ENCODE results near the gene FAM53A. TPM values are rescaled to one million over a fixed set of nuclear protein-coding genes. Genes with fewer than 3 reads are reported as not detected.

FAM53A gene
- total and polyA plus RNA-seq, 2 of the 13 experiments (the other 11 are each of a cell fraction or from before 2014, with no cell fraction given) = 0.48 to 1.1 TPM

DNA sequence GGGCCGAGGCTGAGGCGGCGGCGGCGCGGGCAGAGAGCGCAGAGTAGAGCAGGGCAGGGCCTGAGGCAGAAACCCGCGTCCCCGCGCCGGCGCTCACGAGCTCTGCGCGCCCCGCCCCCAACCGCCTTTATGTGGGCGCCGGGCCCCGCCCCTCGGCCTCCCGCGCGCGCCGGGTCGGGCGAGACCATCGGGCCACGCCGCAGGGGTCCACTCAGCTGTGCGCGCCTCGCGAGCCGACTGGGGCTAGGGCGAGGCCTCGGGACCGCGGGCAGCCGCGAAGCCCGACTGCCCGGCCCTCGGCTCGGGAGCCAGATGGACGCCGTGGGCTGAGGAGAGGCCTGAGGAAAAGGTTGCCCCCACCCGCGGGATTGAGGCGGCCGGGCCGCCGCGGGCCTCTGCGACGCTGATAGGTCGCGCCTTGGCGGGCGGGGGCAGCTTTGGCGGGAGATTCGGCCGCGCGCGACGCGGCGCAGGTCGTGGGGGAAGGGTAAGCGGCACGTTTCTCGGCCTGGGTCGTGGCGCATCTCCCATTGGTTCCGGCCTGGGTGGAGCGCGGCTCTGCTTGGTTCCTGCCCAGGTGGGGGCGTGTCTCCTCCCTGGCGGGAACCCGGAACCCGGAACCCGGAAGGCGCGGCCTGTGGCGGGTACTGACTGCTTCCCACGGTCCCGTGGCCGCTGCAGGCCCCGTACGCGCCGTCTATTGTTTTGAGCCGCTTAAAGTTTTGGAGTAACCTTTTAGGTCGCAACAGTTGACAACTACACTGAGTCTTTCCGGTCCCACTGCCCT, 28.3 kb upstream of the FAM53A start, which contains the start of gene SLBP (continued):
- TF ChIP-seq ZNF652 (CRISPR knock-in tag; IDR thresholded peaks at IDR 0.05; ENCODE audit: borderline replicate concordance, low read depth) (no peak), HDAC2 (CRISPR knock-in tag; IDR thresholded peaks at IDR 0.05) (peak; percentile 78), GATA4 (IDR thresholded peaks at IDR 0.05; ENCODE audit: borderline replicate concordance, low read depth) (0 out of 2 replicates have a peak, but pooled peaks have one; percentile 23), MATR3 (CRISPR knock-in tag; IDR thresholded peaks at IDR 0.05) (no peak), SOX6 (IDR thresholded peaks at IDR 0.05) (no peak), SOX6 (CRISPR knock-in tag; IDR thresholded peaks at IDR 0.05) (peak; percentile 64), SOX13 (IDR thresholded peaks at IDR 0.05) (no peak), SOX13 (CRISPR knock-in tag; conservative IDR thresholded peaks at IDR 0.05 in 1 of 2, IDR thresholded peaks at IDR 0.05 in 1 of 2) (peak in 1 of 2 experiments; percentile 56; a peak in 2 of 4 replicates), ERF (CRISPR knock-in tag; IDR thresholded peaks at IDR 0.05) (peak; percentile 99), ZNF674 (CRISPR knock-in tag; IDR thresholded peaks at IDR 0.05; ENCODE audit: low read depth) (peak; percentile 77; the same call in 1 of the 2 replicates), EEA1 (CRISPR knock-in tag; IDR thresholded peaks at IDR 0.05; ENCODE audit: borderline replicate concordance) (peak; percentile 95; the same call in 1 of the 2 replicates), ZNF232 (CRISPR knock-in tag; IDR thresholded peaks at IDR 0.05; ENCODE audit: borderline replicate concordance) (peak; percentile 99), ZNF101 (CRISPR knock-in tag; IDR thresholded peaks at IDR 0.05; ENCODE audit: borderline replicate concordance, low read depth) (peak; percentile 95; the same call in 1 of the 2 replicates), JUNB (CRISPR knock-in tag; IDR thresholded peaks at IDR 0.05; ENCODE audit: borderline replicate concordance) (peak; percentile 81; the same call in 1 of the 2 replicates)
- TF ChIP-seq, protein P1, sequence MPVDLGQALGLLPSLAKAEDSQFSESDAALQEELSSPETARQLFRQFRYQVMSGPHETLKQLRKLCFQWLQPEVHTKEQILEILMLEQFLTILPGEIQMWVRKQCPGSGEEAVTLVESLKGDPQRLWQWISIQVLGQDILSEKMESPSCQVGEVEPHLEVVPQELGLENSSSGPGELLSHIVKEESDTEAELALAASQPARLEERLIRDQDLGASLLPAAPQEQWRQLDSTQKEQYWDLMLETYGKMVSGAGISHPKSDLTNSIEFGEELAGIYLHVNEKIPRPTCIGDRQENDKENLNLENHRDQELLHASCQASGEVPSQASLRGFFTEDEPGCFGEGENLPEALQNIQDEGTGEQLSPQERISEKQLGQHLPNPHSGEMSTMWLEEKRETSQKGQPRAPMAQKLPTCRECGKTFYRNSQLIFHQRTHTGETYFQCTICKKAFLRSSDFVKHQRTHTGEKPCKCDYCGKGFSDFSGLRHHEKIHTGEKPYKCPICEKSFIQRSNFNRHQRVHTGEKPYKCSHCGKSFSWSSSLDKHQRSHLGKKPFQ (CRISPR knock-in tag; IDR thresholded peaks at IDR 0.05; ENCODE audit: insufficient replicate concordance) = peak; percentile 95
- TF ChIP-seq, protein P2, sequence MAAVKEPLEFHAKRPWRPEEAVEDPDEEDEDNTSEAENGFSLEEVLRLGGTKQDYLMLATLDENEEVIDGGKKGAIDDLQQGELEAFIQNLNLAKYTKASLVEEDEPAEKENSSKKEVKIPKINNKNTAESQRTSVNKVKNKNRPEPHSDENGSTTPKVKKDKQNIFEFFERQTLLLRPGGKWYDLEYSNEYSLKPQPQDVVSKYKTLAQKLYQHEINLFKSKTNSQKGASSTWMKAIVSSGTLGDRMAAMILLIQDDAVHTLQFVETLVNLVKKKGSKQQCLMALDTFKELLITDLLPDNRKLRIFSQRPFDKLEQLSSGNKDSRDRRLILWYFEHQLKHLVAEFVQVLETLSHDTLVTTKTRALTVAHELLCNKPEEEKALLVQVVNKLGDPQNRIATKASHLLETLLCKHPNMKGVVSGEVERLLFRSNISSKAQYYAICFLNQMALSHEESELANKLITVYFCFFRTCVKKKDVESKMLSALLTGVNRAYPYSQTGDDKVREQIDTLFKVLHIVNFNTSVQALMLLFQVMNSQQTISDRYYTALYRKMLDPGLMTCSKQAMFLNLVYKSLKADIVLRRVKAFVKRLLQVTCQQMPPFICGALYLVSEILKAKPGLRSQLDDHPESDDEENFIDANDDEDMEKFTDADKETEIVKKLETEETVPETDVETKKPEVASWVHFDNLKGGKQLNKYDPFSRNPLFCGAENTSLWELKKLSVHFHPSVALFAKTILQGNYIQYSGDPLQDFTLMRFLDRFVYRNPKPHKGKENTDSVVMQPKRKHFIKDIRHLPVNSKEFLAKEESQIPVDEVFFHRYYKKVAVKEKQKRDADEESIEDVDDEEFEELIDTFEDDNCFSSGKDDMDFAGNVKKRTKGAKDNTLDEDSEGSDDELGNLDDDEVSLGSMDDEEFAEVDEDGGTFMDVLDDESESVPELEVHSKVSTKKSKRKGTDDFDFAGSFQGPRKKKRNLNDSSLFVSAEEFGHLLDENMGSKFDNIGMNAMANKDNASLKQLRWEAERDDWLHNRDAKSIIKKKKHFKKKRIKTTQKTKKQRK (IDR thresholded peaks at IDR 0.05; ENCODE audit: low read length) = no peak
- TF ChIP-seq, protein P3, sequence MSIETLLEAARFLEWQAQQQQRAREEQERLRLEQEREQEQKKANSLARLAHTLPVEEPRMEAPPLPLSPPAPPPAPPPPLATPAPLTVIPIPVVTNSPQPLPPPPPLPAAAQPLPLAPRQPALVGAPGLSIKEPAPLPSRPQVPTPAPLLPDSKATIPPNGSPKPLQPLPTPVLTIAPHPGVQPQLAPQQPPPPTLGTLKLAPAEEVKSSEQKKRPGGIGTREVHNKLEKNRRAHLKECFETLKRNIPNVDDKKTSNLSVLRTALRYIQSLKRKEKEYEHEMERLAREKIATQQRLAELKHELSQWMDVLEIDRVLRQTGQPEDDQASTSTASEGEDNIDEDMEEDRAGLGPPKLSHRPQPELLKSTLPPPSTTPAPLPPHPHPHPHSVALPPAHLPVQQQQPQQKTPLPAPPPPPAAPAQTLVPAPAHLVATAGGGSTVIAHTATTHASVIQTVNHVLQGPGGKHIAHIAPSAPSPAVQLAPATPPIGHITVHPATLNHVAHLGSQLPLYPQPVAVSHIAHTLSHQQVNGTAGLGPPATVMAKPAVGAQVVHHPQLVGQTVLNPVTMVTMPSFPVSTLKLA (IDR thresholded peaks at IDR 0.05) = peak; percentile 80
- TF ChIP-seq, protein P4, sequence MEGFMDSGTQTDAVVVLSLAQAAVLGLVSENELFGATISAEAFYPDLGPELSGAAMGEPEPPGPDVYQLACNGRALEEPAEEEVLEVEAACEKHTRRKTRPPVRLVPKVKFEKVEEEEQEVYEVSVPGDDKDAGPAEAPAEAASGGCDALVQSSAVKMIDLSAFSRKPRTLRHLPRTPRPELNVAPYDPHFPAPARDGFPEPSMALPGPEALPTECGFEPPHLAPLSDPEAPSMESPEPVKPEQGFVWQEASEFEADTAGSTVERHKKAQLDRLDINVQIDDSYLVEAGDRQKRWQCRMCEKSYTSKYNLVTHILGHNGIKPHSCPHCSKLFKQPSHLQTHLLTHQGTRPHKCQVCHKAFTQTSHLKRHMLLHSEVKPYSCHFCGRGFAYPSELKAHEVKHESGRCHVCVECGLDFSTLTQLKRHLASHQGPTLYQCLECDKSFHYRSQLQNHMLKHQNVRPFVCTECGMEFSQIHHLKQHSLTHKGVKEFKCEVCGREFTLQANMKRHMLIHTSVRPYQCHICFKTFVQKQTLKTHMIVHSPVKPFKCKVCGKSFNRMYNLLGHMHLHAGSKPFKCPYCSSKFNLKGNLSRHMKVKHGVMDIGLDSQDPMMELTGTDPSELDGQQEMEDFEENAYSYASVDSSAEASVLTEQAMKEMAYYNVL (CRISPR knock-in tag; IDR thresholded peaks at IDR 0.05; ENCODE audit: borderline replicate concordance) = peak; percentile 63; the same call in 1 of the 2 replicates

All from HepG2 (cell line).